Breast epithelium (tissue), 4 donors: ENCODE results near the gene TSPAN7. TPM values are rescaled to one million over a fixed set of nuclear protein-coding genes. Genes with fewer than 3 reads are reported as not detected.

Experiments used
- DNase-seq, 2 donors: peaks; one replicate each; pipeline ENCODE4 v3.0.0-alpha.2; 2019; ENCODE audit warnings: low spot score in 2 of 2
- H3K27ac ChIP-seq, 2 donors: fragments of 200-600 bp; sonication (generic) in 1 of 2; one replicate each; pipeline ENCODE4 v1.5.1; 2016 to 2019; ENCODE audit warnings: mild to moderate bottlenecking in 1 of 2
- H3K27me3 ChIP-seq, 2 donors: fragments of 200-600 bp; sonication (generic) in 1 of 2; one replicate each; pipeline versions ENCODE4 v1.5.1 to v1.6.0; 2017 to 2019; ENCODE audit warnings: control low read depth in 1 of 2, mild to moderate bottlenecking in 1 of 2
- H3K36me3 ChIP-seq: fragments of 200-600 bp; one replicate; pipeline ENCODE4 v1.5.1; 2019
- H3K4me1 ChIP-seq, 2 donors: fragments of 200-600 bp; sonication (generic); one replicate each; pipeline ENCODE4 v1.5.1; 2016 to 2019; ENCODE audit warnings: control low read depth in 1 of 2
- H3K4me3 ChIP-seq, 3 donors: fragments of 200-600 bp; sonication (generic); 1 replicate in 2 of 3; 2 replicates in 1 of 3; pipeline ENCODE4 v1.5.1; 2016 to 2019; ENCODE audit warnings: mild to moderate bottlenecking in 3 of 3, moderate library complexity in 2 of 3
- H3K9me3 ChIP-seq, 2 donors: fragments of 200-600 bp; sonication (generic) in 1 of 2; one replicate each; pipeline ENCODE4 v1.5.1; 2016 to 2019; ENCODE audit warnings: control low read depth in 1 of 2
- POLR2A ChIP-seq: fragments of 450-650 bp; IDR thresholded peaks from one replicate; pipeline ENCODE4 v1.6.1; 2016; ENCODE audit warnings: antibody characterized with exemption, mild to moderate bottlenecking, moderate library complexity
- POLR2AphosphoS5 ChIP-seq, 3 donors: sonication (generic); formaldehyde crosslinking; IDR thresholded peaks; one replicate each; pipeline ENCODE4 v1.6.1; 2017; ENCODE audit warnings: antibody characterized with exemption in 3 of 3
- intact Hi-C: fragments of 100-400 bp; cut with DNase I; formaldehyde crosslinking; loops from one replicate; pipeline ENCODE4 v1.15.1; 2023; ENCODE audit warnings: low total_unique reads
- total RNA-seq, 3 donors: library from RNA; depleted of rRNA; stranded (reverse); fragments of >200 nt; gene quantifications; one replicate each; pipeline ENCODE4 v1.1.0, GENCODE V29; 2016
- TF ChIP-seq, protein P1 (sequence below), 3 donors: fragments of 450-650 bp; IDR thresholded peaks; one replicate each; pipeline ENCODE4 v1.5.1; 2016 to 2017; ENCODE audit warnings: antibody characterized with exemption in 3 of 3, mild to moderate bottlenecking in 3 of 3, moderate library complexity in 3 of 3

The TSPAN7 gene
- total RNA-seq, 3 donors from 2014 or later = 15.5 to 26.9 (median 25.9) TPM

DNA sequence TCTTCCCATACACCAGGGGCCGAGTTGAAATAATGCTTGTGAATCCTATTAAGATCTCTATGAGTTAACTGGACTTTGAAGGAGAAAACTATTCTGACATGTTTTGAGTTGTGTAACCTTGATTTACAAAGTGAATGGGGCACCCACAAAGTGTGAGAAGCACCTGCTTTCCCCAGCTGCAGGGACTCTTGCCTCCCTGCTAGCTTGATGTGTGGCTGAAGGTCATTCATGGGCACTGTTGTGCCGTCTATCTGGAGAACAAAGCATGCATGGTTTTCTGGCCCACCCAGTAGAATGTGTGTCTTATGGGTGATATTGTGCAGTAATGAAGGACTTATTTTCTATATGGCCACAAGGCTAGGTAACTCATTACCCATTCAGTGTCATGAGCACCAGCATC is 53.1 kb downstream of the TSPAN7 start:
- Histone ChIP-seq H3K4me3 (no peak overlapping the region), H3K4me1 (no peaks in the 10 kb centered on the region), H3K27ac (no peak overlapping the region), H3K9me3 (no peaks in the 10 kb centered on the region), H3K27me3 (peaks cover 0 to 56% of the 10 kb centered on the region in 2 donors), H3K36me3 (no peaks in the 10 kb centered on the region)
- no peak for TF ChIP-seq POLR2AphosphoS5 (IDR thresholded peaks at IDR 0.05)
- no peak for TF ChIP-seq POLR2A
- TF ChIP-seq, protein P1, sequence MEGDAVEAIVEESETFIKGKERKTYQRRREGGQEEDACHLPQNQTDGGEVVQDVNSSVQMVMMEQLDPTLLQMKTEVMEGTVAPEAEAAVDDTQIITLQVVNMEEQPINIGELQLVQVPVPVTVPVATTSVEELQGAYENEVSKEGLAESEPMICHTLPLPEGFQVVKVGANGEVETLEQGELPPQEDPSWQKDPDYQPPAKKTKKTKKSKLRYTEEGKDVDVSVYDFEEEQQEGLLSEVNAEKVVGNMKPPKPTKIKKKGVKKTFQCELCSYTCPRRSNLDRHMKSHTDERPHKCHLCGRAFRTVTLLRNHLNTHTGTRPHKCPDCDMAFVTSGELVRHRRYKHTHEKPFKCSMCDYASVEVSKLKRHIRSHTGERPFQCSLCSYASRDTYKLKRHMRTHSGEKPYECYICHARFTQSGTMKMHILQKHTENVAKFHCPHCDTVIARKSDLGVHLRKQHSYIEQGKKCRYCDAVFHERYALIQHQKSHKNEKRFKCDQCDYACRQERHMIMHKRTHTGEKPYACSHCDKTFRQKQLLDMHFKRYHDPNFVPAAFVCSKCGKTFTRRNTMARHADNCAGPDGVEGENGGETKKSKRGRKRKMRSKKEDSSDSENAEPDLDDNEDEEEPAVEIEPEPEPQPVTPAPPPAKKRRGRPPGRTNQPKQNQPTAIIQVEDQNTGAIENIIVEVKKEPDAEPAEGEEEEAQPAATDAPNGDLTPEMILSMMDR (IDR thresholded peaks at IDR 0.05) = no peak
- DNase-seq = no peak
- intact Hi-C loops = no loop called here

DNA sequence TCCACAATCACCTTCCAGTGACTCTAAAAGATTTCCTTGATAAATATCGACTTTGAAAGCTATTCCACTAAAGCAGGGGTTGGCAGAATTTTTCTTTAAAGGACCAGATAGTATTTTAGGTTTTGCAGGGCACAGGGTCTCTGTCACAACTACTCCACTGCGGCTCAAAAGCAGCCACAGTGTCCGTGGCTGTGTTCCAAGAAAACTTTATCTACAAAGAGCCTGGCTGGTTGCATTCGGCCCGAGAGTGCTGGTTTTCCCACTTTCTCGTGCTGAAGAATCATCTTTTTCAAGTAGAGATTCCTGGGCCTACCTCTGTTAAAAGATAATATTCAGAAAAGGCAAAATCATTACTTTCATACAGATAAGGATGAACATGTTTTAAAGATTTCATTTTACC is 55.6 kb downstream of the TSPAN7 start:
- no peaks in the 10 kb centered on the region for H3K36me3 ChIP-seq
- no peak overlapping the region for H3K4me3 ChIP-seq
- no peak overlapping the region for H3K27ac ChIP-seq
- DNase-seq = no peak
- no peaks in the 10 kb centered on the region for H3K4me1 ChIP-seq
- H3K27me3 ChIP-seq = peaks cover 0 to 64% of the 10 kb centered on the region in 2 donors
- TF ChIP-seq POLR2A (no peak), POLR2AphosphoS5 (IDR thresholded peaks at IDR 0.05) (no peak)
- TF ChIP-seq, protein P1 (IDR thresholded peaks at IDR 0.05) = no peak
- intact Hi-C loops = loop anchor here (2.0 kb wide), 1 partner anchor 54 kb away; no protein-coding TSS in a partner anchor
- no peaks in the 10 kb centered on the region for H3K9me3 ChIP-seq

DNA sequence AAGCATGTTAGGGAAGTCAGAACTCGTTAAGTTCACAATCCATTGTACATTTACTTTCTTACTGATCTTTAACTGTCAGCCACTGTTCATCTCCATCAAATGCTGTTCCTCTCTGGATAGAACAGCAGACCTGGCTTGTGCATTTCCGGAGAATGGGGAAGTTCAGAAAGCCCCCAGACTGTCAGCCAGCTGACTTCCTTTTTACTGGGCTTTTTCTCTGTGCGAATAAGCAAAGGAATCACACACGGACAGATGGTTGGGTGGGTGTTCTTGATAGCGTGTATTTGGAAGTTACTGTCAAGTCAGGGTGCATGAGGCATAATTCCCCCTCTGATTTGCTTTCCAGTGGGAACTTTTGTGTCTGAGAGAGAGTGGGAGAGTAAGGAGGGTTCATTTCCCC is 56.8 kb downstream of the TSPAN7 start:
- TF ChIP-seq POLR2A (no peak), POLR2AphosphoS5 (IDR thresholded peaks at IDR 0.05) (no peak)
- TF ChIP-seq, protein P1 (IDR thresholded peaks at IDR 0.05) = no peak
- no peak for DNase-seq
- no peaks in the 10 kb centered on the region for H3K4me1 ChIP-seq
- no peaks in the 10 kb centered on the region for H3K9me3 ChIP-seq
- intact Hi-C loops = no loop called here
- H3K27me3 ChIP-seq = peaks cover 0 to 72% of the 10 kb centered on the region in 2 donors
- no peak overlapping the region for H3K4me3 ChIP-seq
- no peaks in the 10 kb centered on the region for H3K36me3 ChIP-seq
- H3K27ac ChIP-seq = no peak overlapping the region

DNA sequence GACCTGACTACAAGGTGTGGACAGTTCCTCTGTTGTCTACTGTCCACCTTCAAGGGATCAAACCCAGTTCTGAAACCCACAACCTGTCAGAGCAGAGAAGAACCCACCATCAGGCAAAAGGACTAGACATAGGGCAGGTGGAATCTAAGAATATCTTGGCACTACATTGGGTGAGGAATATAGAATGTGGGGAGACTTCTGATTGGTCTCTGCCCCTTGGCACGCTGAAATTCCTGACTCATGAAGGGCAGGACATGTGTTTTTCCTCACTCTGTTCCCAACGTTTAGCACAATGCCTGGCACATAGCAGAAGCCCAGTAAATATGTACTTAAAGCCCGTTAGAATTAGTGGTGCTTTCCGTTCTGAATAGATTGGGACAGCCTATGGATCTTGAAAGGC is 59.3 kb downstream of the TSPAN7 start:
- H3K4me1 ChIP-seq = no peaks in the 10 kb centered on the region
- H3K4me3 ChIP-seq = no peak overlapping the region
- H3K27me3 ChIP-seq = peaks cover 0 to 68% of the 10 kb centered on the region in 2 donors
- no peaks in the 10 kb centered on the region for H3K36me3 ChIP-seq
- H3K9me3 ChIP-seq = no peaks in the 10 kb centered on the region
- no peak for TF ChIP-seq POLR2A
- no peak for TF ChIP-seq POLR2AphosphoS5 (IDR thresholded peaks at IDR 0.05)
- TF ChIP-seq, protein P1 (IDR thresholded peaks at IDR 0.05) = no peak
- no peak overlapping the region for H3K27ac ChIP-seq
- DNase-seq = no peak
- intact Hi-C loops = no loop called here

DNA sequence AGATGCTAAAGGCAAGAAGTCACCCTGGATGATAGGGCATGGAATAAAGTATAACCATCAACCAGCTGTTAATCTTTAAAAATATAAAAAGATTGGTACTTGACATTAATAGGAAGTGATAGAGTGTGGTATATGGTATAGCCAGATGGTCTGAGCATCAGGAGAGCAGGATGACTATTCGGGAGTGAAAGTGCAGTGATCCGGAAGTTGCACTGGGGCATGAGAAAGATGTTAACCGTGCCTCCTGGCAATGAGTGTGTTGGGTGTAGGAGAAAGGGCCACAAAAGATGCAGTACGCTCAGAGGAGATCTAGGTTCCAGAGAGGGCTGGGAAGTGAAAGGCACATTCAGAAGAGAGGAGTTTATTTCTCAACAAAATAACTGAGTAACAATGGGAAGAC is 65.0 kb downstream of the TSPAN7 start:
- TF ChIP-seq, protein P1 (IDR thresholded peaks at IDR 0.05) = no peak
- no peak for TF ChIP-seq POLR2A
- no peak for TF ChIP-seq POLR2AphosphoS5 (IDR thresholded peaks at IDR 0.05)
- Histone ChIP-seq H3K36me3 (no peaks in the 10 kb centered on the region), H3K27ac (no peak overlapping the region), H3K4me1 (no peaks in the 10 kb centered on the region), H3K27me3 (peaks cover 0 to 48% of the 10 kb centered on the region in 2 donors), H3K9me3 (no peaks in the 10 kb centered on the region), H3K4me3 (no peak overlapping the region)
- intact Hi-C loops = no loop called here
- no peak for DNase-seq
